ENCODE measurements around the gene PEX14.
"Not testable (repeated sequence)": the region's sequence is repeated elsewhere in the genome, so short reads cannot be mapped to it uniquely, and the experiment has no call there.

The PEX14 gene

GRCh38 chr1:10474613-10475507, at the start of gene PEX14:
Gene PEX14 (plus strand): TSS chr1:10474950. CDS start chr1:10474967, 17 bp downstream.
- DNase-seq, result peak; percentile 58

GRCh38 chr1:10425826-10426534, 48.8 kb upstream of the PEX14 start:
- not testable (repeated sequence) for DNase-seq

GRCh38 chr1:10426535-10426848, 48.3 kb upstream of the PEX14 start:
- not testable (repeated sequence) for DNase-seq

DNA sequence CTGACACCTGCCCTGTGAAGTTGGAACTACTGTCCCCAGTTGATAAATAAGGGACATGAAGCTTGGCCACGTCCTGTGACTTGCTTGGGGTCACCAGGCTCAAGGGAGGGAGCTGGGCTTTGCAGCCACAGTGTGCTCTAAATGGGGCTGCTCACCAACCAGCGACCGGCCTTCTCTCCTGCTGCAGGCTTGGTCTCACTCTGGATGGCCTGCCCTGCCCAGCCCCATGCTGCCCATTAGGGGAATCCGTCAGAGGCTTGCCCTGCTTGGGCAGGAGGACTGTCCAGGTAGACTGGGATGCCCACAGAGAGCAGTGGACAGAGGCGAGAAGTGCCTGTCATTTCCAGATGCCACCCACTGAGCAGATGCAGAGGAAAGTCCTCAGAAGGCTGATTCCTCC, 45.8 kb upstream of the PEX14 start:
- DNase-seq, result no peak

GRCh38 chr1:10429868-10430215, 44.9 kb upstream of the PEX14 start:
- DNase-seq, result no peak

DNA sequence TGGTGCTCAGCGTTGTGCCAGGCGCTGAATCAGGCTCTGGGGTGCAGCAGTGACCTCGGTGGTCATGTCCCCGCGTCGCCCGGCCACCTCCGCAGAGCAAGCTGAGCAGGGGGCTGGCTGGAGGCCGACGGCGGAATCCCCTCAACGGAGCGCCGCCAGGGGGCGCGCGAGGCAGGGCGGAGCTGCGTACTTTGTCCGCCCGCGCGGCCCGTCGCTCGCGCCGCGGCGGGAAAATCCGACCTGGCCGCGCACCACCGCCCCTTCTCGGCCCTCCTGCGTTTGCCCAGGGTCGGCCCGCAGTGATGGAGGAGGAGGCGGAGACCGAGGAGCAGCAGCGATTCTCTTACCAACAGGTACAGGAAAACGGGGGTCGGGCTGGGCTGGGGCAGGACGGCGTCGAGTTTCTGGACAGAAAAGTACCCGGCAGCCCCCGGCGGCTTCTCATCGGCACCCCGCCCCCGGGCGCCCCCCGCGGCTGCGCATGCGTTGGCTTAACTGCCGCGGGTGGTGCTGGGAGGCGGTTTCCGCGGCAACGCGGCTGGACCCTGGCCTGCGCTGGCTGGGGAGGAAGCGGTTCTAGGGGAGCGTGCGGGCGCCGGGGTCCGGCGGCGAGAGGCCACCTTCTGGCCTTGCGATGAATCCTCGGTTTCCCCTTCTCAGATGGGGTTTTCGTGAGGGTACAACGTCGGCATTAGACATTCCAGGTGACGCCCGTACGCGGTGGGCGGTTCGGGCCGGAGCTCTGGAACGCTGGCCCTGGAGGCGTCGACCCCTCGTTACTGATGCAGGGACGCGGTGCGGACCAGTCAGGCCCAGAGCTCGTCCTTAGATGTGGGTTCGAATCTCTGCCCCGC, 44.3 kb upstream of the PEX14 start, which contains the start of gene CENPS:
CENPS (plus strand) TSS at position 218 of the 854 bp plus-strand sequence; CDS start at position 303, 85 bp downstream.
- DNase-seq, result peak; percentile 77

GRCh38 chr1:10431070-10431730, 43.5 kb upstream of the PEX14 start:
- DNase-seq, result no peak

DNA sequence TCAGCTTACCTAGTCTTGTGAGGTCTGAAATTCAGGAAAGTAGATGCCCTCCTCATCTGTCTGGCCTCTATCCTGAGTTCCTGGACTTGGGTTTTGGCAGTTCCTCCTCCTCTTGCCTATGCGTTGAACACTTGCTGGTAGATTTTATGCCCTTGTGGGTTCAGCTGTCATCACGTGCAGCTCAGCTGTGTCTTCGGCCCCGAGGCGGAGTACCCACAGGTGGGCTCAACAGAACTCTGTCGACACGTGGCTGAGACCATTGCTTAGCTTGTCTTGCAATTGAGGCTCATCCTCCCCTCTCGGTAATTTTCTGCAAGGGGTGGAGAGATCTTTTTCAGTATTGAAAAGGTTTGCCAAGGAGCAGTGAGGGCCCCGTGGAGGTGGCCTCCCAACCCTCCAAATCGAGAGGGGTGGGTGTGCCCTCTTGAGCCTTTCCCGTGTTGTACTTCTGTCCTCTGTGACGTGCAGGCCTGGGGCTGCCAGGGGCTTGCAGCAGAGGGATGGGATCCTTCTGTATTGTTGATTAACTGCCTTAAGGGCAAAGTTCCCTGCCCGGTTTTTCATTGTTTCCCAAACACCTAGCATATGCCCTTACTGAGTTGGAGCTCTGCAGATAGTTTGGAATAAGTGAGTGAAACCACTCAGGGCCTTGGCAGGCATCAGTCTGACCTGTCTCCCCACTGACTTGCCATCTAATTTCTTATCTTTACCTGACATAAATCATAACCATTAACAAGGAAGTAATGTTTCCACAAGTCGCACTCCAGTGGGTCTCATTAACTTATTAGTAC, 41.6 kb upstream of the PEX14 start:
- no peak for DNase-seq

DNA sequence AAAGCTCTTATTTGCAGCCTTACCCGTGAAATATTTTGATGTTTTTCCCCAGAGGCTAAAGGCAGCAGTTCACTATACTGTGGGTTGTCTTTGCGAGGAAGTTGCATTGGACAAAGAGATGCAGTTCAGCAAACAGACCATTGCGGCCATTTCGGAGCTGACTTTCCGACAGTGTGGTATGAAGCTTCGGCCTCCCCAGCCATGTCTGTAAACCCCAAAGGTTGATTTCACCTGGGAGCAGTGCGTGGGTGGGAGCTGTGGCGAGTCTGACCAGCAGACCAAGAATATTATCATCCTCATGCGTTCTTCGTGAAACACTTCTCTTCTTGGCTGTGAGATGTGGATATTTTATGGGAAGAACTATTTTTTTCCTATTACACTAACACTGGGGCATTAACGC, 41.0 kb upstream of the PEX14 start:
- DNase-seq, result no peak

DNA sequence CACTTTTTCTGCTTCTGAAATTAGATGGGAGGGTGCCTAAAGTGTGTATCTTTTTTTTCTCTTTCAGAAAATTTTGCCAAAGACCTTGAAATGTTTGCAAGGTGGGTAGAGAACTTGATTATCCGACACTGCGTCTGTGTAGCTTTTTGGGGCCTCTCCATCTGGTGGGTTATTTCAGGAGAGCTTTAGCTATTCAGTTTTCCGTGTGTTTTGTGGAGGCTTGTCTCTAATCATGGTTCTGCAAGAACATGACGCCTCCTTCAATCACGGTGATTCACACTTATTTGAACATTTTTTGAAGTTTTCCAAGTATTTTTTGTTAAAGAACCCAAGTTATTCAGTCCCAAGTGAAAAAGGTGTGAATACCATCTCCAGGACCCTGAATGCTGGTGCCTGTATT, 40.2 kb upstream of the PEX14 start:
- DNase-seq, result no peak

DNA sequence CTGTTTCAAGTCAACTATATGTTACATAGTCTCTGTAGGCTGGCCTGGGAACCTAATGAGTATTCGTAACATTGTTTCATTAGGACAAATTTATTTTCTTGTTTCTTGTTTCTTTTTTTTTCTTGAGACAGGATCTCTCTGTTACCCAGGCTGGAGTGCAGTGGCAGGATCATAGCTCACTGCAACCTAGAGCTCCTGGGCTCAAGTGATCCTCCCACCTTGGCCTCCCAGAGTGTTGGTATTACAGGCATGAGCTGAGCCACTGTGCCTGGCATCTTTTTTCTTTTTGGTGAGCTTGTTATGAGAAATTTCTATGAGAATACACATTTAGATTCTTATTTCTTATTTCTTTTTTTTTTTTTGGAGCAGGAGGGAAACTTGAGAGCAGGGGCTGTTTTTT, 37.7 kb upstream of the PEX14 start:
- no peak for DNase-seq

GRCh38 chr1:10438677-10439163, 36.0 kb upstream of the PEX14 start:
- DNase-seq, result no peak

DNA sequence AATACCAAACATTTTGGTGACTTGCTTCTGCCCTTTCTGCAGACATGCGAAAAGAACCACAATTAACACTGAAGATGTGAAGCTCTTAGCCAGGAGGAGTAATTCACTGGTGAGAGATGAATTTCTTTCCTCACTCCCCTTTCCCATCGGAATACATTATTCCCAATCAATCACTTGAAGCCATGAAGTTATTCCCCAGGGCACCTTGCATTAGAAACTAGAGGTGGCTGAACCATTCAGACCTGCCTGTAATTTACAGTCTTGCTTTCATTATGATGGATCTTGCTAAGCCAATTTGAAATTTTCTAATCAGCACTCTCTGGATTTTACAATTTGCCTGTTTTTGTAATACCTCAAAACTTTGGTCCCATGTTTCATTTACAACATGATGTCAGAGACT, 34.4 kb upstream of the PEX14 start:
- DNase-seq, result no peak

- DNase-seq, result no peak
These were observed 34.0 kb upstream of the PEX14 start for GRCh38 chr1:10440794-10441193.

DNA sequence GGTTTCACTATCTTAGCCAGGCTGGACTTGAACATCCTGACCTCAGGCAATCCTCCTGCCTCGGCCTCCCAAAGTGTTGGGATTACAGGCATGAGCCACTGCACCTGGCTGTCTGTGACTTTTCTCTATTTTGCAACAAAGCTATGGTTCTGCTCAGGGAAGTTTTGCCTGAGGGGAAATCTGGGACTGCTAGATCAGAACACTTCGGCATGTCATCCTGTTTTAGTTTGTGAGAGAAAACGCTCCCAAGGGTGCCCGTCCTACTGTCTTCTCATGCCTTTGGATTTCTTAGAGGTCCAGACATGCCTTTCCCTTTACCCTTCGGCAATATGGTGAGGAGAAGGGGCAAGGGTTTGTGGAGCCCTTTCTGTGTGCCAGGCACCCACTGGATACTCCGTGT, 30.5 kb upstream of the PEX14 start:
- no peak for DNase-seq

- no peak for DNase-seq
These were observed 29.9 kb upstream of the PEX14 start for GRCh38 chr1:10444795-10445397.

GRCh38 chr1:10446790-10447422, 27.8 kb upstream of the PEX14 start:
- no peak for DNase-seq

DNA sequence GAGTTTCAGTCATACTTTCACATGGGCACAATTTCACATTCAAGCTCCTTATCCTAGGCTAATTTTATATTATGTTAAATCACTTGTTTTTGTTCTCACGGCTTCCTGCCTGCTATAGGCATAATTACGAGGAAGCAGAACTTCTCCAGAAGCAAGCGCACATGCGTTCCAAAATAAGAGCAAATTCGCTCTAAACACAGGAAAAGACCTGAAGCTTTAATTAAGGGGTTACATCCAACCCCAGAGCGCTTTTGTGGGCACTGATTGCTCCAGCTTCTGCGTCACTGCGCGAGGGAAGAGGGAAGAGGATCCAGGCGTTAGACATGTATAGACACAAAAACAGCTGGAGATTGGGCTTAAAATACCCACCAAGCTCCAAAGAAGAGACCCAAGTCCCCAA, 25.0 kb upstream of the PEX14 start, which contains the start of gene CORT:
CORT (plus strand) TSS at position 281 of the 400 bp plus-strand sequence. CDS start 193 bp downstream, outside the sequence.
- no peak for DNase-seq

- DNase-seq, result no peak
These were observed 24.5 kb upstream of the PEX14 start for GRCh38 chr1:10450156-10450814.

GRCh38 chr1:10450836-10451235, 23.9 kb upstream of the PEX14 start:
- no peak for DNase-seq

Data from NCI-H774 (cell line).